Left lobe of liver (tissue), 2 donors: ENCODE data around the gene INVS. TPM values are rescaled to one million over a fixed set of nuclear protein-coding genes. Genes with fewer than 3 reads are reported as not detected.
"Not testable (repeated sequence)": the region's sequence is repeated elsewhere in the genome, so short reads cannot be mapped to it uniquely, and the experiment has no call there.

Experiments used
- ATAC-seq: fragments of 200-7000 bp; cut with Tn5 transposase; one replicate; pipeline ENCODE4 v1.9.1; 2020; ENCODE audit warnings: mild to moderate bottlenecking, moderate library complexity
- DNase-seq: peaks from one replicate; pipeline ENCODE4 v3.0.0-alpha.2; 2020; ENCODE audit warnings: low spot score
- total RNA-seq: library from RNA; stranded (reverse); gene quantifications from one replicate; pipeline ENCODE4 v1.2.1, GENCODE V29; 2021
- donor health status: DM: no; HTN: no; CAD: no; lungs with moderate emphysema.
- donor health status: DM: no; HTN: yes; CAD: no.

The INVS gene
- total RNA-seq, 1 donor from 2014 or later = 16.1 TPM

- DNase-seq (no peak), ATAC-seq (no peak)
Observed at GRCh38 chr9:100083448-100084127, 15.5 kb upstream of the INVS start.

GRCh38 chr9:100084128-100084453, 15.0 kb upstream of the INVS start:
- ATAC-seq = no peak
- DNase-seq = no peak

- no peak for ATAC-seq
- no peak for DNase-seq
Observed at GRCh38 chr9:100084734-100085133, 14.3 kb upstream of the INVS start.

- ATAC-seq (no peak), DNase-seq (no peak)
Observed at GRCh38 chr9:100086097-100086635, 12.9 kb upstream of the INVS start.

GRCh38 chr9:100087218-100087617, 11.8 kb upstream of the INVS start:
- no peak for ATAC-seq
- no peak for DNase-seq

GRCh38 chr9:100088202-100088601, 10.8 kb upstream of the INVS start:
- ATAC-seq = no peak
- no peak for DNase-seq

- DNase-seq (no peak), ATAC-seq (no peak)
Observed at GRCh38 chr9:100090880-100091279, 8.2 kb upstream of the INVS start.

GRCh38 chr9:100091650-100092049, 7.4 kb upstream of the INVS start:
- ATAC-seq = no peak
- no peak for DNase-seq

GRCh38 chr9:100092066-100092465, 7.0 kb upstream of the INVS start:
- ATAC-seq (peak; percentile 43), DNase-seq (no peak)

- not testable (repeated sequence) for ATAC-seq
Observed at GRCh38 chr9:100094411-100094810, 4.6 kb upstream of the INVS start.

GRCh38 chr9:100096378-100096916, 2.6 kb upstream of the INVS start:
- DNase-seq = no peak
- ATAC-seq = no peak

More at GRCh38 chr9:100094411-100094810, 4.6 kb upstream of the INVS start:
- DNase-seq = not testable (repeated sequence)

GRCh38 chr9:100098046-100098886, 777 bp upstream of the INVS start:
- DNase-seq = peak; percentile 83
- ATAC-seq = peak; percentile 65

GRCh38 chr9:100099722-100100042, 639 bp downstream of the INVS start:
- DNase-seq (no peak), ATAC-seq (peak; percentile 23)

- DNase-seq = no peak
Observed at GRCh38 chr9:100100146-100100667, 1.2 kb downstream of the INVS start.

GRCh38 chr9:100101608-100102007, 2.6 kb downstream of the INVS start:
- ATAC-seq (no peak), DNase-seq (no peak)

More at GRCh38 chr9:100100146-100100667, 1.2 kb downstream of the INVS start:
- no peak for ATAC-seq

- no peak for ATAC-seq
- no peak for DNase-seq
Observed at GRCh38 chr9:100104314-100104713, 5.3 kb downstream of the INVS start.

GRCh38 chr9:100105861-100106260, 6.8 kb downstream of the INVS start:
- ATAC-seq (no peak), DNase-seq (no peak)

- ATAC-seq (no peak), DNase-seq (no peak)
Observed at GRCh38 chr9:100106616-100107015, 7.6 kb downstream of the INVS start.

GRCh38 chr9:100108559-100108958, 9.5 kb downstream of the INVS start:
- DNase-seq (no peak), ATAC-seq (no peak)

- ATAC-seq (peak; percentile 99), DNase-seq (peak; percentile 92)
Observed at GRCh38 chr9:100111235-100111634, 12.2 kb downstream of the INVS start.

- ATAC-seq = no peak
- DNase-seq = no peak
Observed at GRCh38 chr9:100112677-100113336, 13.8 kb downstream of the INVS start.
